Measurements from ENCODE around the gene RPA3. TPM values are rescaled to one million over a fixed set of nuclear protein-coding genes. Genes with fewer than 3 reads are reported as not detected.
A peak's percentile ranks its signal among the peaks of the same experiment; 100 is the strongest.
"Not testable (repeated sequence)": the region's sequence is repeated elsewhere in the genome, so short reads cannot be mapped to it uniquely, and the experiment has no call there.

RPA3 gene
- total RNA-seq, 1 donor from 2014 or later: 18.2 TPM

GRCh38 chr7:7695111-7695817 lies 23.1 kb downstream of the RPA3 start:
- ATAC-seq: no peak

DNA sequence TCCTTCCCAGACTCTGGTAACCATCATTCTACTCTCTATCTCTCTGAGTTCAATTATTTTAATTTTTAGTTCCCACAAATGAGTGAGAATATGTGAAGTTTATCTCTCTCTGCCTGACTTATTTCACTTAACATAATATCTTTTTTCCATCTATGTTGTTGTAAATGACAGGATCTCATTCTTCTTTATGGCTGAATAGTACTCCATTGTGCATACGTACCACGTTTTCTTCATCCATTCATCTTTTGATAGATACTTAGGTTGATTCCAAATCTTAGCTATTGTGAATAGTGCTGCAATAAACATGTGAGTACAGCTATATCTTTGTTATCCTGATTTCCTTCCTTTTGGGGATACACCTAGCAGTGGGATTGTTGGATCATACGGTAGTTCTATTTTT lies 23.9 kb downstream of the RPA3 start:
- ATAC-seq (no peak), DNase-seq (ENCODE audit: low spot score) (no peak)

More at GRCh38 chr7:7695111-7695817, 23.1 kb downstream of the RPA3 start:
- no peak for DNase-seq (ENCODE audit: low spot score)

GRCh38 chr7:7693881-7694280 lies 24.5 kb downstream of the RPA3 start:
- DNase-seq (ENCODE audit: low spot score): no peak

GRCh38 chr7:7688956-7689355 lies 29.5 kb downstream of the RPA3 start:
- no peak for DNase-seq (ENCODE audit: low spot score)
- ATAC-seq: no peak

More at GRCh38 chr7:7693881-7694280, 24.5 kb downstream of the RPA3 start:
- ATAC-seq: no peak

DNA sequence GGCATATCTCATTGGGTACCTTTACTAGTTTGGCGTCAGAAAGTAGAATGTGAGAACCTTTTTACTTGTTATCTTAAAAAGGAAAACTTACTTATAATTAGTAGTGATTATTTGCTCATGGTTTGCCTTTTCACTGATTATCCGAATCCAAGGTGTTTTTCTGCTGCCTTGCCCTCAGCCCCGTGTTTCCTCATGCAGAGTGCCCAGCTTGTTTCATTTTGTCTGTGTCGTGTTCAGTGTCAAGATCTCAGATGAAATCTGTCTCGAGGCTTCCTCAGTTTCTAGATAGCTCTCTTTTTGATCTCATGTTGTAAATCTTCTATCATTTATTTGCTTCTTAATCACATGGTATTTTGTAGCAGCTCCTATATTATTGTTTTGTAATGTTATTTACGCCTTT lies 30.1 kb downstream of the RPA3 start:
- no peak for DNase-seq (ENCODE audit: low spot score)
- ATAC-seq: no peak

- DNase-seq (ENCODE audit: low spot score) (no peak), ATAC-seq (no peak)
These were observed 30.6 kb downstream of the RPA3 start for GRCh38 chr7:7687800-7688199.

DNA sequence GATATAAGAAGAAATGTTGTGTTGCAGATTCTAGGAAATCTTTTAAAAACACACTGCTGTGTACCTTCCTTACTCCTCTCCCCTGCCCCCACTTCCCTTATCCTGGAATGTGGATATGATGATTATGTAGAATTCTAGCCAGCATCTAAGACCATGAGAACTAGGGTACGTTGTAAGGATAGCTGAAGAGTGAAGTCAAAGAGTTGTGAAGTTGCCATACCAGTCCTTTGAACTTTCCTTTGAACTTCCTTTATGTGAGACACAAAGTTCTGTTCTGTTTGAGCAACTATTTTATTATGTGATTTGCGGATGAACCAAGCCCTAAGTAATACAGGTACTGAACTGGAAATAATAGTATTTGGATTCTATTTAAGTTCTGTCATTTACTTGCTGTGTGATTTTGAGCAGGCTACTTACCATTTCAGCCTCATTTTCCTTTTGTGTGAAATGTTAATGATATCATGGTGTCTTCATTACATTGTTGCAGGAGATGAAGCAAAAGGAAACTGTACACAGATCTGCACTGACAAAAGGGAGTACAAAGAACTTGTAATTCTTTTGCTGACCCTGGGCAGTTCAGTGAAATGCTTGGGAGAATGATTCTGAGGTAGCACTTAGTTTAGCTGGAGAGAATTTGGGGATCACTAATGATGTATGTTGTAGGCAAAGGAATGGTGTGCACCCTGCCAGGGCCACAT lies 31.4 kb downstream of the RPA3 start:
- DNase-seq (ENCODE audit: low spot score): no peak
- no peak for ATAC-seq

- ATAC-seq: peak; percentile 20
- DNase-seq (ENCODE audit: low spot score): no peak
These were observed 35.5 kb downstream of the RPA3 start for GRCh38 chr7:7682861-7683260.

DNA sequence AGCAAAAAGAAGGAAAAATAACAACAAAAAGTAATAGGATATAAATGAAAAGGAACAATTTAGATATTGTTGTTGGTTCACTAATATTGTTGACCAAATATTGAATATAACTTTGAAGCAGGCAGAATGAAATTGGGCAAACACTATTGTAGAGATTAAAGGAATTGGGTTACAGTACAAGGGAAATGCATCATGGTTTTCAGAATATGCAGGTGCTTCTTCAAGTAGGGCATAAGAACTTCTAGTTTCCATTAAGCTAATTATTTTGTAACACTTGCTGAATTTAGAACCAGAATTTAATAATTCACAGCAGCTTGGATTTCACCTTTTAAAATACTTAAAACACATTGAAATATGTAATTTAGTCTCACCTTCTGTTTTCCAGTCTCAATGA lies 36.5 kb downstream of the RPA3 start:
- no peak for DNase-seq (ENCODE audit: low spot score)
- ATAC-seq: no peak

GRCh38 chr7:7681191-7681935 lies 37.0 kb downstream of the RPA3 start:
- DNase-seq (ENCODE audit: low spot score) (no peak), ATAC-seq (peak; percentile 95)

DNA sequence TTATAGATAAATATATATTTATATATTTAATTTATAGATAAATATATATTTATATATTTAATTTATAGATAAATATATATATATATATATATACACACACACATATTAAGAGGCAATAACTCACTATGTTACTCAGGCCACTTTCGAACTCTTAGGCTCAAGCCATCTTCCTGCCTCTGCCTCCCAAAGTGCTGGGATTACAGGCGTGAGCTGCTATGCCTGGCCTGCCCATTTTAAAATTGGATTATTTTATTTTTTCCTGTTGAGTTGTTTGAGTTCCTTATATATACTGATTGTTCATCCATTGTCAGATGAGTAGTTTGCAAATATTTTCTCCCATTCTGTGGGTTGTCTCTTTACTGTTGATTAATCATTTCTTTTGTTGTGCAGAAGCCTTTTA lies 38.8 kb downstream of the RPA3 start:
- not testable (repeated sequence) for ATAC-seq; DNase-seq (ENCODE audit: low spot score)

- ATAC-seq: no peak
- DNase-seq (ENCODE audit: low spot score): no peak
These were observed 42.7 kb downstream of the RPA3 start for GRCh38 chr7:7675686-7676085.

DNA sequence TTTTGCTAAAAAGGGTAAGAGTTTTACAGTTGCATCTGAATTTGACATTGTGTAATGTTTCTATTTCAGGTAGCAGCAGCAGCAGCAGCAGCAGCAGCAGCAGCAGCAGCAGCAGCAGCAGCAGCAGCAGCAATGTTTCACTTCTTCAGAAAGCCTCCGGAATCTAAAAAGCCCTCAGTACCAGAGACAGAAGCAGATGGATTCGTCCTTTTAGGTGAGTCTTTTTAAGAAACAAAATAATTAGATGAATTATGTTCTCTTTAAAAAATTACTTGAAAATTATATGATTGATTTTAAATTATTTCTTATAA lies 45.2 kb downstream of the RPA3 start:
- DNase-seq (ENCODE audit: low spot score): no peak
- no peak for ATAC-seq

- ATAC-seq: no peak
- DNase-seq (ENCODE audit: low spot score): no peak
These were observed 45.7 kb downstream of the RPA3 start for GRCh38 chr7:7672545-7673239.

DNA sequence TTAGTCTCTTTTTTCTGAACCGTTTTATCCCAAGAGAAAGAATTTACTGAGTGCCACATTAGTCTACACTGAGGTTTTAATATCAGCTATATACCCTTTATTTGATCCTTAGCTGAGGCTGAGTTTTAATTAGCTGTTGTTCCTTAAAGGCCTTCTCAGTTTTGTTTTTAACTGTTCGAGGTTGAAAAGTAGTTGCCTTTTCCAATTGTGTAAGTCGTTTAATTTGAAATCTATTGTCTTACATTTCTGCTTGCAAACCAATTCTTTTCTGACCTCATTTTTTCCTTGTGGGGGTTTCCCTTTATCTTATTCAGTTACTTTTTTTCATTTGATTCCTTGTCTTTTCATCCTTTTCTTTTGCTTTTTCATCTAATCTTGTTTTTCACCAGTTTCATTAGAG lies 47.0 kb downstream of the RPA3 start:
- ATAC-seq (no peak), DNase-seq (ENCODE audit: low spot score) (no peak)

DNA sequence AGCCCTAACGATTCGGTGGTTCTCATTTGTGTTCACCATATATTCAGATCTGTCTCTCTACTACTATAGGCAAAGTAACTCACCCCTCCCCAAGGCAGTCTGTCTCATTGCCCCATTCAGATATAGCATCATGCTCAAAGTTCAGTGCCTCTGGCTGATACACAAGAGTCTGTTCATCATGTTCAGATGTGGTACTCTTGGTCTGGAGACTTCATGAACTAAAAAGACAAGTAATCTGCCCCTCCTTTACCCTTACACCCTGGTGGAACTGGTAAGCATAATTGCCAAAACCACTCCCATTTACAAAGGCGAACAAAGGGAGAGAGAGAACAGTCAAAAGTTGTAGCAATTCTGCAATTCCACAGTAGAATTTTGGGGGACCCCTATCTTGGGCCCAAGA lies 47.9 kb downstream of the RPA3 start:
- no peak for ATAC-seq

DNA sequence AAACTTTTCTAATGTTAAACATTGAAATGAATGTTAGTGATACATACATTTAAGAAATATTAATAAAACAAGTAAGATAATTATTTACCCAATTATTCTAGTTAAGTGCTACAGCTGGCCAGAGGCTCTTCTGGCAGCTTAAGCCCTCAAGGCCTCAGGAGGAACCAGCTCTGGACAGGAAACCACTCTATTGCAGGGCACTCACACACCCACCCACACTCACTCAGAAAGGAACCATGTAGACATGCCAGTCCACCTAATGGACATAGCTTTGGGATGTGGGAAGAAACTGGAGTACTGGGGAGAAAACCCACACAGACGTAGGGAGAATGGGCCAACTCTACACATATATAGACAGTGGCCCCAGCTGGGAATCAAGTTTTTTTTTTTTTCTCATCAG lies 49.7 kb downstream of the RPA3 start:
- DNase-seq (ENCODE audit: low spot score): no peak
- ATAC-seq: no peak

More for the DNA sequence above, 47.9 kb downstream of the RPA3 start:
- no peak for DNase-seq (ENCODE audit: low spot score)

DNA sequence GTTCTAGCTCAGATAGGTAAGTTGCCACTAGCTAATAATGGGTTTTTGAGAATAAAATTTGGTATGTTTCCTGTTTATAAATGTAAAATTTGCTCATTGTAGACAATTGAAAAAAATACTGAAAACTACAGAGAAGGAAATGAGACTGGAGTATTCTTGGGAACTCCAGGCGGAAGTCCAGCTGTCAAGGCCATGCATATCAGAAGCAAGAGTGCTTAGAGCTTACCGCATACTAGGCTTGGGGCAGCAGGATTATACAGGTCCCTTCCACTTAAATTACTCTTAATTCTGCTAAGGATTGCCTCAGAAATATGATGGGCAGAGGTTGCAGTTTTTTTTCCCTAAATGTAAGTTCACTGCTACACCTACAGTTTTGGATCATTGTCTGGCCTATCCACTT lies 51.2 kb downstream of the RPA3 start:
- DNase-seq (ENCODE audit: low spot score) (no peak), ATAC-seq (no peak)

GRCh38 chr7:7665031-7665430 lies 53.4 kb downstream of the RPA3 start:
- no peak for DNase-seq (ENCODE audit: low spot score)
- no peak for ATAC-seq

- ATAC-seq (no peak), DNase-seq (ENCODE audit: low spot score) (no peak)
These were observed 54.1 kb downstream of the RPA3 start for GRCh38 chr7:7664291-7664690.

DNA sequence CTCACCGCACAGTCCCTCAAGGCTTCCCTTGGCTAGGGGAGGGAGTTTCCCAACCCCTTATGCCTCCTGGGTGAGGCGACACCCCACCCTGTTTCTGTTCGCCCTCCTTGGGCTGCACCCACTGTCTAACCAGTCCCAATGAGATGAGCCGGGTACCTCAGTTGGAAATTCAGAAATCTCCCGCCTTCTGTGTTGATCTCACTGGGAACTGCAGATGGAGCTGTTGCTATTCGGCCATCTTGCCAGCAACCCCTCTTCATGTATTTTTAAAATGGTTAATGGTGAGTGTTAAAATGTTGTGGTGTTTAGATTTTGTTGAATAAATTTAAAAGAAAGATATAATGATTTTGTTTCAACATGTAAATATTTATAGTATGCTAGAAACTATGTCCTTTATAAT lies 55.9 kb downstream of the RPA3 start:
- ATAC-seq (no peak), DNase-seq (ENCODE audit: low spot score) (no peak)

All from left lobe of liver (tissue), 2 donors.